ENCODE measurements around the gene NRG4. TPM values are rescaled to one million over a fixed set of nuclear protein-coding genes. Genes with fewer than 3 reads are reported as not detected.

Gene NRG4
- total RNA-seq, 2 donors from 2014 or later, result 1.1 to 3.7 TPM

DNA sequence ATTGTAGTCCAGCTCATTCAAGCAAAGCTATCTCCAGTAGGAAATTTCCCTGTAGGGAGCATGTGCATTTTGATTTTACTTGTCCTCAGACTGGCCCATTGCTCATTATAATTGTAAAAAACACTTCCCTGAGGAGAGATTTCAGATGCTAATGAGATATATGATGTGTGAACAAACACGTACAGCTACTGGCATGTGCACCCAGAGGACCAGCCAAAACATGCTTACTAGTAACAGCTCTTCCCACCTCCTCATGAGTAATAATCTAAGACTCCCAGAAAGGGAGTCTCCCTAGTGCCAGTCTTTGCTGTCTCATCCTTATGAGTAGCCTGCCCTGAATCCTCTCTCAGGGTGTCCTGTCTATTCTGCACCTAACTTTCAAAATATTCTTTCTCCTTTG lies 65.1 kb downstream of the NRG4 start:
- intact Hi-C loops (cut with DNase I), result no loop called here
- Histone ChIP-seq H3K27ac (no peak overlapping the region), H3K36me3 (no peaks in the 10 kb centered on the region), H3K9ac (ENCODE audit: low read depth in 2 of 2, low read length in 2 of 2) (no peak overlapping the region), H3K4me1 (no peaks in the 10 kb centered on the region), H3K9me3 (no peaks in the 10 kb centered on the region), H3K4me3 (no peak overlapping the region), H3K27me3 (no peaks in the 10 kb centered on the region)
- DNase-seq, result no peak
- TF ChIP-seq, protein P1, sequence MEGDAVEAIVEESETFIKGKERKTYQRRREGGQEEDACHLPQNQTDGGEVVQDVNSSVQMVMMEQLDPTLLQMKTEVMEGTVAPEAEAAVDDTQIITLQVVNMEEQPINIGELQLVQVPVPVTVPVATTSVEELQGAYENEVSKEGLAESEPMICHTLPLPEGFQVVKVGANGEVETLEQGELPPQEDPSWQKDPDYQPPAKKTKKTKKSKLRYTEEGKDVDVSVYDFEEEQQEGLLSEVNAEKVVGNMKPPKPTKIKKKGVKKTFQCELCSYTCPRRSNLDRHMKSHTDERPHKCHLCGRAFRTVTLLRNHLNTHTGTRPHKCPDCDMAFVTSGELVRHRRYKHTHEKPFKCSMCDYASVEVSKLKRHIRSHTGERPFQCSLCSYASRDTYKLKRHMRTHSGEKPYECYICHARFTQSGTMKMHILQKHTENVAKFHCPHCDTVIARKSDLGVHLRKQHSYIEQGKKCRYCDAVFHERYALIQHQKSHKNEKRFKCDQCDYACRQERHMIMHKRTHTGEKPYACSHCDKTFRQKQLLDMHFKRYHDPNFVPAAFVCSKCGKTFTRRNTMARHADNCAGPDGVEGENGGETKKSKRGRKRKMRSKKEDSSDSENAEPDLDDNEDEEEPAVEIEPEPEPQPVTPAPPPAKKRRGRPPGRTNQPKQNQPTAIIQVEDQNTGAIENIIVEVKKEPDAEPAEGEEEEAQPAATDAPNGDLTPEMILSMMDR (IDR thresholded peaks at IDR 0.05), result no peak

DNA sequence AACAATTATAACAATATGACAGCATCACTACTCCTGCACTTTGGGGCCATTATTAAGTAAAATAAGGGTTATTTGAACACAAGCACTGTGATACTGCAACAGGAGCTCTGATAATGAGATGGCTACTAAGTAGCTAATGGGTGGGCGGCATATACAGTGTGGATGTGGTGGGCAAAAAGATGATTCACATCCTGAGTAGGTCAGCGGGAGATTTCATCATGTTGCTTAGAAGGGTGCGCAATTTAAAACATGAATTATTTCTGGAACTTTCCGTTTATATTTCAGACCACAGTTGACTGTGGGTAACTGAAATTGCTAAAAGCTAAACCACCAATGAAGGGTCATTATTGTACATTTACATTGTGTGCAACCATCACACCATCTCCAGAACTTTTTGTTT lies 66.3 kb downstream of the NRG4 start:
- Histone ChIP-seq H3K27ac (no peak overlapping the region), H3K4me3 (no peak overlapping the region), H3K27me3 (no peaks in the 10 kb centered on the region), H3K9ac (ENCODE audit: low read depth in 2 of 2, low read length in 2 of 2) (no peak overlapping the region), H3K4me1 (no peaks in the 10 kb centered on the region), H3K36me3 (no peaks in the 10 kb centered on the region), H3K9me3 (no peaks in the 10 kb centered on the region)
- no peak for DNase-seq
- TF ChIP-seq, protein P1 (IDR thresholded peaks at IDR 0.05), result no peak
- intact Hi-C loops (cut with DNase I), result no loop called here

DNA sequence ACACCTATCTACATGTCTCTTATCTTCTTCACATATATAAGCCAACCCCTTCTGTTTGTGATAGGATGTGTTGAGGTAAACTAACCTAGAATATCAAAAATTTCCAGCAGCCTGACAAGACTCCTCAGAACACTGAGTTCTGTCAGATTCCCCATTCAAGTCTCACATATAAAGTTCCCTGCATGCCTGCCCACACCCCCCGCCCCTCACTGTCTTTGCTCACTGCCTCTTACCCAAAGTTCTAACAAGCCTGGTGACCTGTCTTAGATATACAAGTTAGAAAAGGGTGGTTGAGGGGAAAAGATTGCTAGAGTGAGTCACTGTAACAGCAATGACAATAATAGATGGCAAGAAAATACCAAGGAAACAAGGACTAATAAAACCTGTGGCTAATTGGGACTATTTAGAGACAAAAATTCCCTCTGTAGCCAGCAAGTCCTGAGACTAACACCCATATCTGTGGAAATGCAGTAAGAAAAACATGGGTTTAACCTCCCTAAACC lies 68.5 kb downstream of the NRG4 start:
- TF ChIP-seq, protein P1 (IDR thresholded peaks at IDR 0.05), result no peak
- no peaks in the 10 kb centered on the region for H3K9me3 ChIP-seq
- no peak overlapping the region for H3K4me3 ChIP-seq
- H3K9ac ChIP-seq (ENCODE audit: low read depth in 2 of 2, low read length in 2 of 2), result no peak overlapping the region
- H3K27me3 ChIP-seq, result no peaks in the 10 kb centered on the region
- no peak overlapping the region for H3K27ac ChIP-seq
- H3K36me3 ChIP-seq, result no peaks in the 10 kb centered on the region
- DNase-seq, result no peak
- intact Hi-C loops (cut with DNase I), result no loop called here
- no peaks in the 10 kb centered on the region for H3K4me1 ChIP-seq

DNA sequence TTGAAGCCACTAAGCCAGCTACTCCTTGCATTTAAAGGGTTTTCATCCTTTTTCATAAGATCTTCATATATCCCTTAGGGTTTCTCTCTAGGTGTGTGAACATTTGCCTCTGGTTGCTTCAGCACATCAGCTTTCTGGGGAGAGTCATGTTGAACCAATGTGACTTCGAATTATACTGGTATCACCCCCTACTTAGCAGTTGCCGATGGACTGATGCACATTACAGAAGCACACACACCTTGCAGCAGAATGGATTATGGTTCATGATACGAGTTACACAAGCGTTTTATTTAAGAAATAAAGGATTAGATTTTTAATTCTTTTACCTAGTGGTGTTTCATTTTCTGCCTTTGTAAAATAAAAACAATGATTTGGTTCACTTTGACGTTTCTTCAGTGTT lies 69.0 kb downstream of the NRG4 start:
- Histone ChIP-seq H3K36me3 (no peaks in the 10 kb centered on the region), H3K4me3 (no peak overlapping the region), H3K9ac (ENCODE audit: low read depth in 2 of 2, low read length in 2 of 2) (no peak overlapping the region), H3K27ac (no peak overlapping the region), H3K9me3 (no peaks in the 10 kb centered on the region), H3K27me3 (no peaks in the 10 kb centered on the region), H3K4me1 (no peaks in the 10 kb centered on the region)
- DNase-seq, result no peak
- intact Hi-C loops (cut with DNase I), result no loop called here
- TF ChIP-seq, protein P1 (IDR thresholded peaks at IDR 0.05), result no peak

DNA sequence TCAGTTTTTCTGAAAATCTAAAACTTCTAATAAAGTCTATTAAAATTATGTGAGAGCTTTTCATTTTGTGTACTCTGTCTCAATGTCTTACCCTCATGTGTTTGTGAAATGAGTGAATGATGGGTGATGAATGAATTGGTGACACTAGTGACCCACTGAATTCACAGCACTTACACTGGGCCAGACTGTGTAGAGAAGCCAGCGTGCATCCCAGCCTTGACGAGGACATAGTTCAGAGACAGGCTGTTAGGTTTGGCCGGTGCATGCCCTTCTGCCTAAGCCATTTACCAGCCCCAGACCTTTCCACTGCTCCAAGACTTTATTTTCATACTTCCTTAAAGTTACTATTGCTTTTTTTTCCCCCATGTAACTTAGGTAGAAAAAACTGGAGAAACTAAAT lies 69.8 kb downstream of the NRG4 start:
- Histone ChIP-seq H3K27ac (no peak overlapping the region), H3K4me3 (no peak overlapping the region), H3K27me3 (no peaks in the 10 kb centered on the region), H3K9me3 (no peaks in the 10 kb centered on the region), H3K4me1 (no peaks in the 10 kb centered on the region), H3K9ac (ENCODE audit: low read depth in 2 of 2, low read length in 2 of 2) (no peak overlapping the region), H3K36me3 (no peaks in the 10 kb centered on the region)
- intact Hi-C loops (cut with DNase I), result no loop called here
- DNase-seq, result no peak
- TF ChIP-seq, protein P1 (IDR thresholded peaks at IDR 0.05), result no peak

Measured in colonic mucosa (tissue), 4 donors.